Stimulated activated naive CD4-positive, alpha-beta T cell treated with Interleukin-2 at 50 U/mL for 16 hours (primary cell): ENCODE data around the gene TYW1.
"Not testable (repeated sequence)": the region's sequence is repeated elsewhere in the genome, so short reads cannot be mapped to it uniquely, and the experiment has no call there.

Experiments
- DNase-seq: peaks from one replicate; lab custom pipeline; 2025; lab: John Stamatoyannopoulos, UW

TYW1 gene

GRCh38 chr7:67191002-67191720 is 194.5 kb downstream of the TYW1 start:
- DNase-seq: not testable (repeated sequence)

DNA sequence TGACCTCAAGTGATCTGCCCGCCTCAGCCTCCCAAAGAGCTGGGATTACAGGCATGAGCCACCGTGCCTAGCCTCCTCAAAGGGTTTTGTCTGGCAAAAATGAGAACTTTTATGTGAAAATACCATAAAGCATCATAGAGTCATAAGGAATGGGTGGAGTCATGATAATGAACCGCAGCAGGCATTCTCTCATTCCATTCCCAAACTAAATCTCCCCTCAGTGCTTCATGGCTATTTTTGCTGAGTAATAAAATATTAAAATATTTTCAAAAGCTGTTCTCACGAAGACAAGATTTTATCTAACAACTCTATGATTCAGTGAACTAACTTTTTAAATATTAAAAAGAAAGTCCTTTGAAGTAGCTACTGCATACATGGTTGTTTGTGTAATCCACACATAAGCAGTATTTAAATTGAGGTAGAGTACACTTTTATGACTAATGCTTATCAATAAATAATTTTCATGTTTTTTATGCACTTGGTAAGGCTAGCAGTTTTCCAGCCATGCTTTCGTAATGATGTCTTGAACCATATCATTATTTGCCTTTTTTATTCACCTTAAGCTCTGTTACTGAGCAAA is 195.6 kb downstream of the TYW1 start:
- DNase-seq: not testable (repeated sequence)

GRCh38 chr7:67192889-67193613 is 196.4 kb downstream of the TYW1 start:
- not testable (repeated sequence) for DNase-seq

DNA sequence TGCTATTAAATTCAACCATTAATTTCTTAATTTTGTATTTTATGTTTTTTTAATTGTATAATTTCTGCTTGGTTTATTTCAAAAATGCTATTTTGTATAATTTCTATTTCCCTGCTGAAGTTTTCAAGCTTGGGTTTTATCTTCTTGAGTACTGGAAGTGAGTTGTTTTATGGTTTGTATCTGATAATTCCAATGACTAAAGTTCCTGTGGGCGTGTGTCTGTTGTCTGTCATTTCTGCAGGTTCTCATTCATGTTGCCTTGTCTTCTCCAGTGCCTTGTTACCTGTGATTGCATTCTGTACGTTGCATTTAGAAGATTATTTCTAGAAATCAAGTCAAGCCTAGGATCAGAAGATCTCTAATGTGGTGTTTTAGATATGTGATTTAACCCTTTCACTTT is 199.5 kb downstream of the TYW1 start:
- DNase-seq: not testable (repeated sequence)

- not testable (repeated sequence) for DNase-seq
Measured at GRCh38 chr7:67198865-67199526, 202.4 kb downstream of the TYW1 start.

- DNase-seq: not testable (repeated sequence)
Measured at GRCh38 chr7:67205772-67206171, 209.1 kb downstream of the TYW1 start.

DNA sequence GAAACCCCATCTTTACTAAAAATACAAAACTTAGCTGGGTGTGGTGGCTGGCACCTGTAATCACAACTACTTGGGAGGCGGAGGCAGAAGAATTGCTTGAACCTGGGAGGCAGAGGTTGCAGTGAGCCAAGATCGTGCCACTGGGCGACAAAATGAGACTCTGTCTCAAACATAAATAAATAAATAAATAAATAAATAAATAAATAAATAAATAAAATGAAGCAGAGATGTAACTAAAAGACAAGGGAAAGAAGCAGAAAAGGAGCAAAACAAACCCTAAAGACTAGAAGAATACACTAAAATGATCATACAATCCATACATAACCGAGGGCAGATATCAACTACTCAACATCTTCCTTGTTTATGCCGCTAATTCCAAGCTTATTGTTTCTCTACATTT is 209.8 kb downstream of the TYW1 start:
- DNase-seq: no peak

- DNase-seq: not testable (repeated sequence)
Measured at GRCh38 chr7:67208656-67209055, 212.0 kb downstream of the TYW1 start.

- DNase-seq: no peak
Measured at GRCh38 chr7:67209256-67209655, 212.6 kb downstream of the TYW1 start.

DNA sequence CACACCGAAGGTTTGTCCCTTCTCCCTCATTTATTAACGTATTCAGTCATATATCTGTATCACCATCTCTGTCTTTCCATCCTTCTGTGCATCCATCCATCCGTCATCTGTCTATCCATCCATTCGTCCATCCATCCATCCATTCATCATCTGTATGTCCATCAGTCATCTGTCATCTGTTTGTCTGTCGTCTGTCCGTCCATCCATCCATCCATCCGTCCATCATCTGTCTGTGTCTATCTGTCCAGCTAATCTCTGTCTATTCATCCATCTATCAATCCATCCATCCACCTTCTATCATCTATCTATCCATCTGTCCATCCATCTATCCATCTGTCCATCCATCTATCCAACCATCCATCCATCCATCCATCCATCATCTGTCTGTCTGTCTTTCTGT is 213.9 kb downstream of the TYW1 start:
- no peak for DNase-seq

- DNase-seq: not testable (repeated sequence)
Measured at GRCh38 chr7:67211650-67212330, 215.2 kb downstream of the TYW1 start.

GRCh38 chr7:67213038-67213437 is 216.4 kb downstream of the TYW1 start:
- not testable (repeated sequence) for DNase-seq

DNA sequence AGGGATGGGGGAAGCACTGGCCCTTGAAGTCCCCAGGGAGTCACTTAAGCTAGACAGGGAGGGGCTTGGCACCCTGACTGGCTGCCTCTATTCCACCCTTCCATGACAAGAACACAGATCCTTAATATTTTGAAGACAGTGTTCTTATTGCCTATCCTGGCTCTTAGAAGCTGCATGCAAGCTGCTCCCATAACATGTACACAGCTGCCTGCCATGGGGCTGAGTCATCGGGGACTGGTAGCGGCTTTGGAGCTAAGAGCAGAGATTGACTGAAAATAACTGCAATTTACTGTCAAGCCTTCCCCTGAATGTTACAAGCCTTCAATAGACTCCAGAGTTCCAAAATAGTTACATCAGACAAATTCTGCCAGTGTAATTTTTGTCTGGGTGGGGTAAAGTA is 226.9 kb downstream of the TYW1 start:
- not testable (repeated sequence) for DNase-seq

- DNase-seq: not testable (repeated sequence)
Measured at GRCh38 chr7:67226340-67226907, 229.8 kb downstream of the TYW1 start.

DNA sequence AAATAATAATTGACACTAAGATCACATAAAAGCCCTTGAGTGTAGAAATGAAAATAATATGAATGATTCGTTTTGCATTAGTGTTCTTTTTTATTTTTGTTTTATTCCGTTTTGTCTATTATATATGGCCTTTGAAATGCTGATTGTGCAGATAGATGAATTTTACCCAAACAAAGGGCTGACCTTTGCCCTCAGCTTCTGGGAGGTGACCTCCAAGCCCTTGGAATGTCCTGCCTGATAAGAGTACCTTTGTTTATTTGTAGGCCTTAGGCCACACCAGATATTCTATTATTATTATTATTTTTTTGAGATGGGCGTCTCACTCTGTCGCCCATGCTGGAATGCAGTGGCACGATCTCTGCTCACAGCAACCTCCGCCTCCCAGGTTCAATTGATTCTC is 230.3 kb downstream of the TYW1 start:
- DNase-seq: not testable (repeated sequence)

GRCh38 chr7:67229018-67229417 is 232.4 kb downstream of the TYW1 start:
- DNase-seq: not testable (repeated sequence)

GRCh38 chr7:67230029-67230428 is 233.4 kb downstream of the TYW1 start:
- DNase-seq: not testable (repeated sequence)

DNA sequence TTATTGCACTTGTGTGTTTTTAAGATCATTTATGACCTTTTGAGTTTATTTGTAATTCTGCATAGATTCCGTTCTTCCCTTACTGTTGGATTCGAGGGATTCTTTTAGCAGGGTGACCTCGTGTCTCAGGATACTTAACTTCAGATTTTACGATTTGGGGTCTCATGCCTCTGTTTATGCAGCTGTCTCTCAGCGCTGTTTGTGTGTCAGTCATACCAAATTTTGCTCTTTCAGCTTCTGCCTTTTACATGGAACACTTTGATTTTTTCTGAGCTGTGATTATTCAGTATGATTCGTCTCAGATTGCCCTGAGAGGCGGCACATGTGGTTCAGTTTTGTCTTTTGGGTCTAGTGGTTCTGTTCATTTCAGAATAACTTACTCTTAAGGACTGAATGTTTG is 236.9 kb downstream of the TYW1 start:
- DNase-seq: not testable (repeated sequence)

DNA sequence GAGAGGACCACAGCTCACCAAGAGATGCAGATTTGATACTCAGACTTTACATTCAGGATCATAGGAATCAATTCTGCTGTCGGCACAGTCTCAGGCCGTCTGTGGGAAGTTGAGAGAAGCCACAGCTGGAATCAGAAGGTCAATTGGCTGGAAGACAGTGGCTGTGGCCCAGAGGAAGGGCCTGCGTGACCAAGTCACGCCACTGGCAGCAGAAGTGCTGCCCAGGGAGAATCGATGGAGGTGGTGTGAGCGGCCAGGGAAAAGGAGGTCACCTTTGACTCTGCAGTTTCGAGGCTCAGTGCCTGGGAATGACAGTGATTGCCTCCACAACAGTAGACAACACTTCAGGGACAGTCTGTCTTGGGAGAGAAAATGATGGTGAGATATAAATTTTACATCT is 239.6 kb downstream of the TYW1 start:
- not testable (repeated sequence) for DNase-seq

DNA sequence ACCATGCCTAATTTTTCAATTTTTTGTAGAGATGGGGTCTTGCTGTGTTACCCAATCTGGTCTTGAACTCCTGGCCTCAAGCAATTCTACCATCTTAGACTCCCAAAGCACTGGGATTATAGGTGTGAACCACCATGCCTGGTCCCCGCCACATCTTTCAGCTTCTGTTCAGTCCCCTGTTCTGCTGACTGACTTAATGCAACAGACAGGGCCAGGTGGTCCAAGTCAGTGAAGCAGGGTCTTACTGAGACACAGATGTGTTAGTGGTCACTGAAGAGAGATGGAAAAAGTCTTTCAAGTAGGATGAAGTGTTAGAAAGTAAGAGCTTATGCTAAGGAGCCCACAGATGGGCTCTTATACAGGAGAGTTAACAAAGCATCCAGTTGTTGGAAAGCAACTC is 246.2 kb downstream of the TYW1 start:
- DNase-seq: not testable (repeated sequence)

GRCh38 chr7:67248364-67248763 is 251.7 kb downstream of the TYW1 start:
- DNase-seq: not testable (repeated sequence)
